Measurements from ENCODE around the gene RASGRP1.

DNA sequence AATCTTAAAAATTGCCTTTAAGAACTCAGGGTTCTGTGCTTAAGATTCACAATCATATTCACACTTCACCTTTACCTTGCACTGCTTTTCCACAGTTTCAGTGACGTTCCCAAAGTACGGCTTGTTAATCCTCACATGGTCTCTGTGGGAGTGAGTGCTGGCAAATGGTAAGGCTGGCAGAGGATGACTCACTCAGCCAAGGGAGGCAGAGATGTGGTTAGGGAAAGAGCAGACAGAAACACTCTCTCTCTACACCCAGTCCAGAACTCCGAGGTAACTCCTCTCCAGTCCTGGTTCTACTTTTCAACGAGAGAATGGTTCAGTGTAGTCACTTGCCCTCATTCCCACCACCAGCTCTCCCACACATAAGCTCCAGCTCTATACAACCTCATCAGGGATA lies 33.1 kb downstream of the RASGRP1 start:
- TF ChIP-seq GATA2 (IDR thresholded peaks at IDR 0.05; ENCODE audit: low read depth, low read length) (no peak), GATA3 (IDR thresholded peaks at IDR 0.05; ENCODE audit: low read depth, low read length) (no peak)
